Ovary (tissue), 9 donors: ENCODE measurements around the gene VAV2. TPM values are rescaled to one million over a fixed set of nuclear protein-coding genes. Genes with fewer than 3 reads are reported as not detected.

Source experiments
- DNase-seq, 5 donors: peaks; one replicate each; pipeline ENCODE4 v3.0.0-alpha.2; 2019 to 2020
- H3K27ac ChIP-seq, 2 donors: fragments of 200-600 bp; one replicate each; pipeline versions ENCODE4 v1.5.1 to v1.8.0; 2019 to 2022
- H3K27me3 ChIP-seq: fragments of 200-600 bp; one replicate; pipeline ENCODE4 v1.8.0; 2022
- H3K36me3 ChIP-seq: fragments of 200-600 bp; sonication (generic); one replicate; pipeline ENCODE4 v1.5.1; 2019
- H3K4me1 ChIP-seq: one replicate; pipeline ENCODE4 v1.8.1; 2013; ENCODE audit warnings: mild to moderate bottlenecking, moderate library complexity; ENCODE audit not compliant: insufficient read depth
- H3K4me3 ChIP-seq: fragments of 200-600 bp; sonication (generic); one replicate; pipeline ENCODE4 v1.5.1; 2017
- H3K9me3 ChIP-seq, 2 donors: fragments of 200-600 bp in 1 of 2; sonication (generic) in 1 of 2; one replicate each; pipeline versions ENCODE4 v1.5.1 to v1.8.1; 2013 to 2019; ENCODE audit warnings: mild to moderate bottlenecking in 1 of 2, moderate library complexity in 1 of 2
- CTCF ChIP-seq, 3 donors: fragments of 450-650 bp in 2 of 3; fragments of 200-600 bp in 1 of 3; IDR thresholded peaks; one replicate each; pipeline versions ENCODE4 v1.5.1 to v1.8.0; 2016 to 2022; ENCODE audit warnings: antibody characterized with exemption in 3 of 3, mild to moderate bottlenecking in 1 of 3
- EP300 ChIP-seq: sonication (generic); formaldehyde crosslinking; IDR thresholded peaks from one replicate; pipeline ENCODE4 v1.6.1; 2017; ENCODE audit warnings: antibody characterized with exemption
- POLR2A ChIP-seq: fragments of 450-650 bp; IDR thresholded peaks from one replicate; pipeline ENCODE4 v1.6.1; 2017; ENCODE audit warnings: antibody characterized with exemption, mild to moderate bottlenecking, moderate library complexity
- WGBS, 3 donors: extraction: QIAGEN DNeasy Blood & Tissue Kit in 1 of 3; methylation state at CpG; one replicate each; pipeline versions ENCODE4 v1.1.5 to v1.1.7; 2013 to 2017; 5-methylcytosine and 5-hydroxymethylcytosine counted together
- intact Hi-C, 4 donors: fragments of 100-400 bp; cut with DNase I; formaldehyde crosslinking; loops; one replicate each; pipeline versions ENCODE4 v1.11.0 to v1.15.1; 2022 to 2023
- polyA plus RNA-seq, 2 donors: library from polyadenylated mRNA; stranded (reverse); fragments of 200-250 nt in 1 of 2; fragments of 350-450 nt in 1 of 2; fragmentation: Illumina TruSeq in 1 of 2; extraction: RNeasy Lipid Tissue Mini Kit (QIAGEN cat#74804) in 1 of 2; gene quantifications; one replicate each; pipeline ENCODE4 v1.2.3, GENCODE V29; 2013 to 2014
- total RNA-seq, 7 donors: library from RNA; depleted of rRNA in 2 of 7; stranded (reverse); fragments of >200 nt in 2 of 7; fragmentation: NEBNext Ultra II Directional in 3 of 7; extraction: Animal tissue kit (Norgen Biotek cat#: 25700) in 3 of 7; gene quantifications; one replicate each; pipeline versions ENCODE4 v1.1.0 to v1.2.4, GENCODE V29; 2016 to 2023
- donor health status: DM: no; HTN: no; CAD: no; lungs with moderate emphysema.
- donor health status: DM: no; HTN: no; CAD: no.
- donor health status: Bipolar disorder and iron deficiency.
- donor health status: DM: yes; HTN: yes; CAD: no.
- donor health status: DM: no; HTN: no; CAD: no.
- donor health status: DM: yes; HTN: yes; CAD: no.

Gene VAV2
- total and polyA plus RNA-seq, 9 donors, result 3.7 to 14.1 (median 7.8) TPM

GRCh38 chr9:133761641-133762248, 230.4 kb downstream of the VAV2 start:
- no peaks in the 10 kb centered on the region for H3K36me3 ChIP-seq
- intact Hi-C loops, result no loop called here
- whole genome bisulfite sequencing, 3 donors, result 82 to 90% (median 84%) methylated on average over 11 of the region's 11 CpGs
- no peak overlapping the region for H3K4me3 ChIP-seq
- no peaks in the 10 kb centered on the region for H3K27me3 ChIP-seq
- DNase-seq, result peak in 3 of 5 donors; percentile 4 to 17 (median 12)
- peaks cover 3% of the 10 kb centered on the region for H3K4me1 ChIP-seq
- TF ChIP-seq POLR2A, result no peak
- TF ChIP-seq EP300, result no peak
- no peak for TF ChIP-seq CTCF (IDR thresholded peaks at IDR 0.05)
- no peaks in the 10 kb centered on the region for H3K9me3 ChIP-seq
- H3K27ac ChIP-seq, result no peak overlapping the region

- intact Hi-C loops, result no loop called here
- H3K4me3 ChIP-seq, result no peak overlapping the region
- H3K36me3 ChIP-seq, result no peaks in the 10 kb centered on the region
- no peaks in the 10 kb centered on the region for H3K9me3 ChIP-seq
- no peaks in the 10 kb centered on the region for H3K27me3 ChIP-seq
- peak in 2 of 5 donors; percentile 7 to 19 for DNase-seq
- TF ChIP-seq EP300, result no peak
- TF ChIP-seq CTCF (IDR thresholded peaks at IDR 0.05), result no peak
- TF ChIP-seq POLR2A, result no peak
- H3K4me1 ChIP-seq, result peaks cover 3% of the 10 kb centered on the region
- 82 to 91% methylated on average over 11 of the region's 11 CpGs; no CpG with 5 or more reads in 1 of the 3 donors for WGBS, 3 donors
- H3K27ac ChIP-seq, result no peak overlapping the region
Measured at GRCh38 chr9:133760713-133761290, 231.3 kb downstream of the VAV2 start.

- no peak overlapping the region for H3K27ac ChIP-seq
- no peaks in the 10 kb centered on the region for H3K36me3 ChIP-seq
- no peak overlapping the region for H3K4me3 ChIP-seq
- peak in 3 of 5 donors; percentile 12 to 38 (median 19) for DNase-seq
- H3K4me1 ChIP-seq, result peaks cover 3% of the 10 kb centered on the region
- TF ChIP-seq CTCF (IDR thresholded peaks at IDR 0.05) (no peak), EP300 (no peak), POLR2A (no peak)
- no peaks in the 10 kb centered on the region for H3K9me3 ChIP-seq
- intact Hi-C loops, result no loop called here
- H3K27me3 ChIP-seq, result no peaks in the 10 kb centered on the region
- WGBS, 3 donors, result 67 to 87% (median 84%) methylated on average over 3 to 11 of the region's 11 CpGs
Measured at GRCh38 chr9:133759946-133760345, 232.2 kb downstream of the VAV2 start.

- TF ChIP-seq EP300 (no peak), CTCF (IDR thresholded peaks at IDR 0.05) (no peak), POLR2A (no peak)
- DNase-seq, result peak; percentile 47 to 81 (median 53)
- Histone ChIP-seq H3K9me3 (no peaks in the 10 kb centered on the region), H3K4me1 (peaks cover 3% of the 10 kb centered on the region), H3K27me3 (no peaks in the 10 kb centered on the region), H3K4me3 (no peak overlapping the region), H3K36me3 (no peaks in the 10 kb centered on the region), H3K27ac (no peak overlapping the region)
- WGBS, 3 donors, result 22 to 70% (median 66%) methylated on average over 22 to 32 of the region's 32 CpGs
- intact Hi-C loops, result no loop called here
Measured at GRCh38 chr9:133759146-133759900, 232.8 kb downstream of the VAV2 start.
